ENCODE results near the gene CDKN2A.
A peak's percentile ranks its signal among the peaks of the same experiment; 100 is the strongest.

Gene CDKN2A

DNA sequence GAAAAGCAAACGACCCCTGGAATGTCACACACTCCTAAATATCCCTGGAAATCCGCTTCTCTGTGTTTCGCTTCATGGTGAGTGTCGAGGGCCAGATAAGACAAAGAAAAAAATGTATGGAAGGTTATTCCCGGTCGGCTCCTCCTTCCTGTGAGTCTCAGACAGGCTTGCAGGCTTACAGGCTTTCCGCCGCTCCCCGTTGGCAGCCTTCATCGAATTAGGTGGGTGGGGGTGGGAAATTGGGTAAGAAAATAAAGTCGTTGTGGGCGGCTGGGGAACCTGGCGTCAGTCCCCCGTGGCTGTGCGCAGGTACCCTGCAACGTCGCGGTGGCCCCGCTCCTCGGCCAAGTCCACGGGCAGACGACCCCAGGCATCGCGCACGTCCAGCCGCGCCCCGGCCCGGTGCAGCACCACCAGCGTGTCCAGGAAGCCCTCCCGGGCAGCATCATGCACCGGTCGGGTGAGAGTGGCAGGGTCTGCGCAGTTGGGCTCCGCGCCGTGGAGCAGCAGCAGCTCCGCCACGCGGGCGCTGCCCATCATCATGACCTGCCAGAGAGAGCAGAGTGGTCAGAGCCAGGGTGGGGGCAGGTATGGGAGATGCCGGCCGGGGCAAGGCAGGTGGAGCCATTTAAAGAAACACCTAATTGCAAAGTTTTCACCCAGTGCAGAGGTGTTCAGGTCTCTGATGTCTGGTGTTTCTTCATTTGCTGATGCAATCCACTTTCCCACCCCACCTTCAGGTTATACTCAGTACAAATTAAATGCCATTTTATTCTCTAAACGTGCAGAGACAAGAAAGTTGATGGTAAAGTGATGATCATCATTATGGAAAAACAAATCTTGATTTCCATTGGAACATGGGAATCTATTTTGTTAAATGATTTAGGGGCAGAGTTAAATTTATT is 11.8 kb upstream of the CDKN2A start:
- no peak for FAIRE-seq

DNA sequence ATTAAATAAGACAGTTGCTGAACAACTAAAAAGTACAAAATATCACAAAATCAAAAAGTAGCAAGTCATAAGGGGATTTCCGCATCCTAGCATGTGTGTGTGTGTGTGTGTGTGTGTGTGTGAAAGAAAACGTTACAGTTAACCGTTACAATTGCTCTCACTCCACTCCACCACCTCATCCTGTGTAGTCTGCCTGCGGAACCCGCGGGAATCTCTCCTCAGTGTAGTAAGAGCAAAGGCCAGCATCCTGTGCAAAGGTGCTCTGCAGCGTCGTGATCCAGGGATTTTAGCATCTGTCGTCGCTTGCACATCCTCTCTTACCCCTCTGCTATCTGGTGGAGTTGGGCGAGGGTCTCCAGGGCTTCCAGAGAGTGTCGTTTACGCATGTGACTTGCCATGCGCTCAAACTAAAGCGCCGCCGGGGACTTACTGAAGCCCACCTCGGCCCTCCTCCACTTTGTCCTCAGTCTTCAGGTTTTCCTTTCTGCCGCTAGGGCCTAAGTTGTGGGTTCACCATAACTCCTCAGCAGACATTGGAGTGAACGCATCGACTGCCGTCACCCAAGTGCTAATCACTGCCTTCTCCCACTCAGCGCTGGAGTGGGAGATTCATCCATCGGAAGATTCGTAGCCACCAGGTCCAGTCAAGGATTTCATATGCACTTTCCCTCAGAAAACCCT is 11.0 kb upstream of the CDKN2A start:
- FAIRE-seq: no peak

DNA sequence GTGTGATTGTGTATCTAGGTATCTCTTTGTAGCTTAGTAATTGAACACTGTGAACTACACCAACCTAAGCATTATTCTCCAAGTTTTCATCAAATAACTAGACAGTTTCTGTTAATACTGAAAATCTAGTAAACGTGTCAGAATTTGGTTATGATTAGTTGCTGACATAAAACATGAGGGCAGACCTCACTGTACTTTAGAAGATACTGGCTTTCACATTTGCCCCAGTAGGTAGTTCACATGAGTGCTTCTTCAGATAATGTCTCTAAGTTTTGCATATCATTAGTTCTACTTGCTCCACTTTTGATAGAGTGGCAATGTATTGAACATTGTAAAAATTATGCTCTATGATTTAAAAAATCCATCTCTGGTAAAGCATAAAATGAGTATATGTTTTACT is 7.8 kb upstream of the CDKN2A start:
- FAIRE-seq: no peak

DNA sequence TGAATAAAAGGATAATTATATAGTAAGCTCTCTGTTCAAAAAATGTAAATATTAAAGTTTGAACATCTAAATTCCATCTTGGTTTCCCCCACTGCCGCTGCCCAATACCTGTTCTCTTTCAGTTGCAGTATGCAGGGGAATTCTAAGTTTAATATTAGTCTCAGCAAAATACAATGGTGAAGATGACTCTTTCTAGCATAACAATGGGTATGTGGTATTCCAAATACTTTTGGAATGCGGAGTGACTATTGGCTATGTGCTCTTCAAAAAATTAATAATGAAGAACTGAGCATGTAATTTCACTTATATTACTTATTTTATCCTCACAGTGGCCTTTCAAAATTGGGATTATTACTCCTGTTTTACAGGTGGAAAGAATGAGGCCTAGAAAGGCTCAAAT is 3.8 kb upstream of the CDKN2A start:
- no peak for FAIRE-seq

DNA sequence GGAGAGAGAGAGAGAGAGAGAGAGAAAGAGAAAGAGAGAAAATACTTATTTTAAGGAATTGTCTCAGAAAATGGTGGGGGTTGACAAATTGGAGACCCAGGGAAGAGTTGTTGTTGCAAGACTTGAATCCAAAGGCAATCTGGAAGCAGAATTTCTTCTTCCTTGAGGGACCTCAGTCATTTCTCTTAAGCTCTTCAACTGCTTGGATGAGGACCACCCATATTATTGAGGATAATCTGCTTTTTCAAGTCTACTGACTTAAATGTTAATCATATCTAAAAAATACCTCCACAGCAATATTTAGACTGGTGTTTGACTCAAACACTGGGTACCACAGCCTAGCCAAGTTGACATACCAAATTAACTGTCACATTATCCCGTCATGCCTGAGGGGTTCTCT is 3.3 kb upstream of the CDKN2A start:
- no peak for FAIRE-seq

DNA sequence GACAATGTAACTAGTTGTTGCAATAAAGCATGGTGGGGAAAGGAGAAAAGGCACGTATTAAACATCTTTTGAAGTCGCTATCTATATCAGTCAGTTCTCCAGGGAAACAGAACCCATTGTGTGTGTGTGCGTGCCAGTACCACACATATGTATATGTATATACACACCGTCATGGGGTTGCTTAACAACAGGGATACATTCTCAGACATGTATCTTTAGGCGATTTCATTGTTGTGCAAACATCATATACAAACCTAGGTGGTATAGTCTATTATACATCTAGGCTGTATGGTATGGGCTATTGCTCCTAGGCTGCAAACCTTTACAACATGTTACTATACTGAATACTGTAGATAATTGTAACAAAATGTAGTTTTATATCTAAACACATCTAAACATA is 2.7 kb upstream of the CDKN2A start:
- FAIRE-seq: no peak

DNA sequence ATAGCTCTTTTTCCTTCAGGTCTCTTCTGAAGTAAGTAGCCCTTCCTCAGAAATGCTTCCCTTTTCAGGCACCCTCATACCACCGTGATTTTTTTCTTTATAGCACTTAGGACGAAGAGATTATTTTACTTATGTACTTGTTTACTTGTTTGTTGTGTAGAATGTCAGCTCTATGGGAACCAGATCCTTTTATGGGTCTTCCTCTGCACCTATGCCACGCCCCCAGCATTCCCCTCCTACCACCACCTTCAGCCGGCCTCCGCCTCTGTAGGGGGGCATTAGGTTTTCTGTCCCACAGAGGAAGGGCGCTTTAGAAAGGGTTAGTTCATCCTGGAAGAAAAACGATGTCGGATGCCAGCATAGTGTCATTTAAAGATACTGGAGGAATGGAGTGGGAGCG is 2.2 kb upstream of the CDKN2A start:
- no peak for FAIRE-seq

DNA sequence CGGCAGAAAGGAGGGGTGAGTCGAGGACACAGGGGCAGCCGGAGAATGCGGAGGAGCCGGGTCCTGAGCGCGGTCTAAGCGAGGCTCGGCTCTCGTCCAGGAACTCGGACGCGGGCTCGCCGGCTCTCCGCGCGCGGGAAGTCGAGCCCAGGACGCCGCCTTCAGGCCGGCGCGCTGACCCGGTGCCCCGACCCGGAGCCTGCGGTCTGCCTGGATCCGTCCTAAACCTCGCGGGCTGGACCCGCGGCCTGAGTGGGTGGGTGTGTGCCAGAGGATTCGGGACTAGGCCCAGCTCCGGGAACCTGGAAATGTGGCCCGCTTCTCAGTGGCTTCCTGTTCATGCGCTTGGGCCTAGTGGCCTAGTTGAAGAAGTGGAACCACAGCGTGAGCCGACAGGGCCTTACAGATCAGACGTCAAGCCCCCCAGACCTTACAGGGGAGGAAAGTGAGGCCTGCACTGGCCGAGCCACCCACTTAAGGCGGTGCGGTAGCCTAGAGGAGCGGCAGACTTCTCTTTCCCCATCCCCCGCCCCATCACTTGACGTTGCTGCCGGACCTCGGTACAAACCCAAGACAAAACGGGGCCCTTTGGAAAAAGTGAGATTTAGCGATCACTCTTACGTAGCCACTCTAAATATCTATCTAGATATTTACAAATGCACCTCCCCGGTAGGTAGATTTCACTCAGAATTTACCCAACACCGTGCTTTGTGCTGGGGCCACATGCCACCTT is 1.6 kb upstream of the CDKN2A start:
- no peak for FAIRE-seq

DNA sequence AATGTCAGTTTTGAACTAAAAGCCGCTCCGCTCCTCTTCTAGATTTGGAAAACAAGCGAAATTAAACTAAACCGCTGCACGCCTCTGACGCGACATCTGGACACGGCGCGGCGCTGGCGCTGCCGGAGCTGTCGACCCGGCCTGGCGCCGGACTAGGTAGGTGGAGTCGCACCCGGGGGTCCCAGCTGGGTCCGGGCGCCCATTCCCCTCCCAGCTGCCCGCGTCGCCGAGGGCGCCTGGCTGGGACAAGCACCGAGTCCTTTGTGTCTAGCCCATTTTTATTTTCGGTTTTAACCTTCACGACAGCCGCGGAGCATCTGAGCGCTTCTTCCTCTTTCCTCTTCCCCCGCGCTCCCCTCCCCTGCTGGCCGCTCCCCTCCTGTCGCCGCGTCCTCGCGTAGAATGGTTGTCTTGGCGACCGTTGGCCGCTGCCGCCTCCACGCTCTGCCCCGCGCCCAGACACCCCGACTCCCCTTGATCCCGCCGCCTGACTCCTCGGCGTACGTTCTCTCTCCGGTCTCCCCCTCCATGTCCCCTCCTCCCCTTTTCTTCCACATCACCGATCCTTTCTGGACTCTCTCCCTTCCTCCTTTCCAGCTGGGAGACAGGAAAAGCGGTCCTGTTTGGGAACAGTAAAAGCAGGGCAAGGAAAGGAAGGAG is 944 bp upstream of the CDKN2A start:
- no peak for FAIRE-seq

DNA sequence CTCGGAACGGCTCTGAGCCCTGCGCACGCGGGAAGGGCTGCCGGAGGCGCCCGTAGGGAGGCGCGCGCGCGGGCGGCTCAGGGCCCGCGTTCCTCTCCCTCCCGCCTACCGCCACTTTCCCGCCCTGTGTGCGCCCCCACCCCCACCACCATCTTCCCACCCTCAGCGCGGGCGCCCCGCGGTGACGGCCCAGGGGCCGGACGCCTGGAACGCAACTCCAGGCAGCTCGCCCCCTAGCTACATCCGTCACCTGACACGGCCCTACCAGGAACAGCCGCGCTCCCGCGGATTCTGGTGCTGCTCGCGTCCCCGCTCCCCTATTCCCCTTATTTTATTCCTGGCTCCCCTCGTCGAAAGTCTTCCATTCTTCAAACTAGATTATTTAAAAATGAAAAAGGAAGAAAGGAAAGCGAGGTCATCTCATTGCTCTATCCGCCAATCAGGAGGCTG is 389 bp upstream of the CDKN2A start, which contains the start of gene CDKN2B-AS1:
Gene CDKN2B-AS1 (plus strand): TSS at position 236 of the 450 bp plus-strand sequence.
- FAIRE-seq: no peak

DNA sequence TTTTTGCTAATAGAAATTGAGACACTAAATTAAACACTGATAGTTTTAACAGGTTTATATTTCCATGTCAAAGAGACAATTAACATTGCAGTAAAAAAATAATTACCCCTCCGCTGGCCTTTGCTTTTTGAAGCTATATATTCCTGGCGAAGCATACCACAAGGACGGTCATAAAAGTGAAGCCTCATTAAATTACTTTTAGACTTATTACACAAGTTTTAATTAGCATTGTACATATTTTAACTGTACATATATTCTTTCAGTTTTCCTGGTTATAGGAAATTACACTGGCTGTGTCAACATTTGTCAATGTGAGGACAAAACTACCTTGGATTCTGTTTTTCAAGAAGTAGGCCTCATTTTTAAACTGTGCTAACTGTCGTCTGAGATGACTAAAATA is 1.2 kb downstream of the CDKN2A start:
- FAIRE-seq: no peak

DNA sequence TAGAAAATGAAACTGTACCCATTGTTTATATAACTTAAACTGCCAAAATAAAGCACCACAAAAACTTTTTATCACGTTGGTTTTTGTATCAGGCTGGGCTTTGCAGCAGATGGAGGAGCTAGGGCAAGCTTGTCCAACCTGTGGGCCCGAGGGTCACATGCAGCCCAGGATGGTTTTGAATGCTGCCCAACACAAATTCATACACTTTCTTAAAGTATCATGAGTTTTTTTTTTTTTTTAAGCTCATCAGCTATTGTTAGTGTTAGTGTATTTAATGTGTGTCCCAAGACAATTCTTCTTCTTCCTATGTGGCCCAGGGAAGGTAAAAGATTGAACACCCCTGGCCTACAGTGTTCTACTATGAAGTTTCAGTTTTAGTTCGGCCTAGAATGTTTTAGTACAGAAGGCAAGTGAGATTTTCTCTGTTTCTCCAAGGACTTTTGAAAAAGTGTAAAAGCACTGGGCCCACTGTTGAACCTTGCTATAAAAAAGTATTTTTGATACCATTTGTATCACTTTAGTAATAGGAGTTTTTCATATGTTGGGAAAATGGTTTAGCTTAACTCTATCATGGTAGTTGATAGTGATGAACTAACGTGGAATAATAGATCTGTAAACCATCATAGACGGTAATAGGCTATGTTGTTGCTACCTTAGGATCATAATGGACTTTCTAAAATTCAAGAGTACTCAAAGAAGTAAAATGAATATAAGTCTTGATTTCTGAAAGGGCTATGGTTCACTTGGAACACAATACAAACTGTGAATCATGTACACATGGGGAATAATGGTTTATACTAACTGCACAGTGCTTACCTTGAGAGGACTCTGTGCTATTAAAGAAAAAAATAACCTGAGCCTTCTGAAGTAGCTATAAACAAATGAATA is 2.9 kb downstream of the CDKN2A start:
- no peak for FAIRE-seq

DNA sequence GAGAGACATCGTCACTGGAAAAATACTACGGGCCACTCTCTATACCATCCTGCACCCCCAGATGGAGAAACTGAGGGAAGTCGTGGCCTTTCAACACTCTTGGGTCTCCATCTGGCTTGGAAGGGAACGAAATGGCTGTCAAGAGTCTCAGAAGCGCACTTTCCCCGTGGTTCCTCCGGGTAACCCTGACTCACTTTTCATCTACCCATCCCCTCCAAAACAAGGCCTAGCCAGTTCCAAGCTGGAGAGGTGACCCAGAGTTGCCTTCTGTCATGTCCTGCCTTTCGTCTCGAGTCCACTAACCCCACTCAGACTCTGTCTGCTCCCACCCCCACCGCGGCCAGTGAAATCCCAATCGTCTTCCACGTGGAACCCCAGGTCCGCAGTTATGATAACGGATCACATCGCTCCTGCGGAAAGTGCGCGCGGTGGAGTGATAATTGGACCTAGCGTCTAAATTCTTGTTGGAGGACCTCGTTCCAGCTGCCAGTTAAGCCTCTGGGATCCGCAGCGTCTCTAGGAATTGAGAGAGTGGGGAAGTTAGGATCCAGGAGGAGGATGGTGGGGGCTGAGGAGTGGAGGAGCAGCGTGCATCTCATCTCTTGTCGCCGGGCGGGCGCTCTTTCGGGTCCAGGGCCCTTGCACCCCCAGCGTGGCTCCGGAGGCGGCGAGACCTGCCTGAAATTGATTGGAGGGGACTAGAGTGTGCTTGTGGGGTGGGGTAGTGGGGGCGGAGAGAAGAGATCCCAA is 4.6 kb downstream of the CDKN2A start:
- no peak for FAIRE-seq

DNA sequence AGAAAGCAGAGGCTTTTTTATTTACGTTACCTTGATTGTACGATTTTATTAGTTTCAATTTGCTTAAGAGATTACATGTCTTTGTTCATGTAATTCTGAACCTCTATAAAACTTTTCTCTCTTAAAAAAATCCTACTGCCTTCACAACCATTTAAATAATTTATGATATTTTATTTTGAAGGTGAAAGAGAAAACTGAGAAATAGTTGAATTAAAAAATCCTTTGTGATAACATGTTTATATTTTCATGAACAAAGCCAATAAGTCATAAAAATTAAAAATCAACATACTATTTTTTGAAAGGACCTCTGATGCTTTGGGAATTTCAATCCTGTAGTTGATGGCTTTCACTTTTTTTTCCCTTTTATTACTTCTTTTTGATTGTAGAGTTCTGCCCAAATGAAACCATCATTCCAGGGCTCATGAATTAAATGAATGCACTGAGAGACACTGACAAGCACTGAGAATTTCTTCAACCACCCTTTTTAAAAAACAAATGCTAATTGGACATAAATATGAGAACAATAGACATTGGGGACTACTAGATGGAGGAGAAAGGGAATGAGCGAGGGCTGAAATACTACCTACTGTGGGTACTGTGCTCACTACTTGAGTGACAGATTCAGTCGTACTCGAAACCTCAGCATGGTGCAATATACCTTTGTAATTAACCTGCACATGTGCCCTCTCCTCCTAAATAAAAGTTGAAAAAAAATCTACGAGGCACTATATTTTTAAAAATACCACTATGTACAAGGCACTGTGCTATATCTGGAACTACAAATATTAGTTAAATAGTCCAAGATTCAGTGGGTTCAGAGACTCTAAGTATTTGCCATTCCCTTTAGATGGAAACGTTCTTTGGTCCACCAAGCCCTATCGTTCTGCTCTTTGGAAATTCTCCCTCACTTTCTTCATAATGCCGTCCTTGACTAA is 5.9 kb downstream of the CDKN2A start:
- FAIRE-seq: peak; percentile 28

DNA sequence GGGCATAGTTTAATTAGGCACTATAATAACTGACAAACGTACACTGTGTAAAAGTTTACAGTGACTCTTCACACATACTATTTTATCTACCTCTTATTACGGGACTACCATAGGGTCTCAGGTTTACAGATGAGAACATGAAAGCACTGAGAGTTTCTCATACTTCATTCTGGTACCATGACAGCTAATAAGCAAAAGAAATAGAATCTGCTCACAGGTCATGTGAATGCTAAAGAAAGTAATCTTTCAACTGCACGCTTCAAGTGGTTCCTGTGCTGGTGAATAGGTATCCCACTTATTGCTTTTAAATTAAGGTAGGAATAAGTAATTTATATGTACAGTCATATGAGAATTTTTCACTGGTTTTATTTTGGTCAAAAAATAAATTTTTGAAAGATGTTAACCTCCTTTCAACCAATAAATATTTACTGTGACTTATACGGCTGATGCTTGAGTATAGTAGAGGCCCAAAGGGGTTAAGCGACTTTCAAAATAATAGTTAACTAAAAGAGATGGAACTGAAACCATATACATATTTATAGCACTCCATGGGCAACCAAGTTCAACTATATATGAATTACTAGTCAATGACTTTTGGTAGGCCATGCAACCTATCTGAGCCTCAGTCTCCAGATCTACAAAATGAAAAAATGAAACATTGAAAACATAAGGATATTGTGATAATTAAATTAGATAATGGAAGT is 8.1 kb downstream of the CDKN2A start:
- FAIRE-seq: no peak

DNA sequence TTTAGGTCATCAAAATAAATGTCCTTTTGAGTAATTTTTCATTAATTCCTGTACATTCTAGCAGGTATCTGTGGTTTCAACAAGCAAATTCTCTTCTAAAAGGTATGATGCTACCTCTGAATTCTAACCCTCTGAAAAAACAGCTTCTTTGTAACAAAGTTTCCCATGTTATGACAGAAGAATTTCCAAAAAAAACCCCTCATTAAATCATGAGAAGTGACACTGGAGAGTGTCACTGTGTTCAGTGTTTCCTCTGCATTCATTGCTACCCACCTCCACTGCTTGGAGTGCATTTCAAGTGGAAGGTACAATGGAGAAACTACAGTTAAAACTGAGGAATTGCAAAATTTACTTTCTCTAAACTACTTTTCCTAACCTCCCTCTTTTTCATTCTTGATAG is 10.1 kb downstream of the CDKN2A start:
- no peak for FAIRE-seq

DNA sequence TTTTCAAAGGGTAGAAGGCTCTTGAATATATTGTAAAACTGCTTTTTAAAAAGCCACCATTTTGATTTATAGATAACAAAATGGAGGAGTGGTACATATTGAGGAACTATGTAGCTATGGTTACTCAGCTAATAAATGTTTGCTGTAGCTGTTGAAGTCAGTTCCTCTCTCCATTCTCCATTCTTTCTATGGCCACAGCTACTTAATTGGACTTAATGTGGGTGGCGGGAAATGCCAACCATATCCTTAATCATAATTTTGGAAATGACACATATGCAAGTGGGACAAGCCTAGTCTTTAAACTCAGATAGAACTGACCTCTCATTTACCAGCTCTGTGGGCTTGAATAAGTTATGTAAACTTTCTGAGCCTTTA is 10.6 kb downstream of the CDKN2A start:
- no peak for FAIRE-seq

DNA sequence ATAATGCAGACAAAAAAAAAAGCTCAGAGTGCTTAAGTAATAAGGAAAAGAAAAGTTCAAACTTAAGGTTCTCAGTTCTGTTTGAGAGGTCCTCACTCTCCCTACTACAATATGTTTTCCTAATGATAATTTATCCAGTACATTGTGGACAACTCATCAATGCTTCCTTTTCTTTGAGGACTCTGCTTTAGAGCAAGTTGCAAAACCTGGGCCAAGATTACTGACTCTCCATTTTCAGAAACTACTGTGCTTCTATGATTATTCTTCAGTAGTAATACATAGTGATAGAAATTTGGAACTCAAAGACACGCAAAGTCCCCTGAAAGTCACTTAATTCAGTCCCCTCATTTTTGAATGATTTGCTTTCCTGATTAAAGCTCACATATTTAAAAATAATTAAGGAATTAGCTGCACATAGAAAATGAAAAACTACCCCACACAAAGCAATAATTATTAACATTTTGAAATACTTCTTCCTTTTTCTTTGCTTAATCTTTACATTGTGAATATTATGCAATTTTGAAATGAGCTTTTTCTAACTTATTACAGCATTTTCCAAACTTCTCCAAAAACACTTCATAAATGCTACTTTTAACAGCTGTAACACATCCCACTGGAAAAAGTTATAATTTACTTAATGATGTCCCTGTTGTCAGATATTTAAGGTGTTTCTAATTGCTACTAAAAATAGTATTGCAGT is 11.2 kb downstream of the CDKN2A start:
- FAIRE-seq: no peak

DNA sequence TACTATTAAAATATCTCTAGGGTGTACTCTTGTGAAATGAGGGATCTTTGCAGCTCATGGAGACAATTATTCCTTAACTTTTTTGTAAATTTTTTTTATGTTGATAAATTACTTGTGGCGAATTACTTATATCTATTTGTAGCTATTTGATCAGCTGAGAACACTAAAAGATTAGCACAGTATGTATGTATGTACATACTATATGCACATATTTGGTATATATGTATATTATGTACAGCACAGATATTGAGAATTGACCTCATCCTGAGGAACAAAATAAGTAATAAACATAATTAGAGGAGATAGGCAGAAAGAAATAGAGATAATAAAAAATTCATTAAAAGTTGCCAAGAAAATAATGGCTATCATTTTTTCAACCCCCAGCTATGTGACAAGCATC is 11.8 kb downstream of the CDKN2A start:
- FAIRE-seq: no peak
